D721Med (cell line): ENCODE measurements around the gene KRT82.
A peak's percentile ranks its signal among the peaks of the same experiment; 100 is the strongest.

Experiments
- DNase-seq: peaks from one replicate; pipeline ENCODE4 v3.0.0; 2011; ENCODE audit warnings: low spot score; ENCODE audit not compliant: insufficient read length
- FAIRE-seq: peaks from 2 replicates; lab custom pipeline; 2011; peaks lifted over from hg19 to GRCh38; lab: Jason Lieb, UNC
- TF ChIP-seq, protein P1 (sequence below): IDR thresholded peaks from 2 replicates; pipeline ENCODE4 v1.5.1; 2012; ENCODE audit warnings: mild to moderate bottlenecking, control low read depth; ENCODE audit not compliant: insufficient read depth; ENCODE audit errors: missing control alignments

The KRT82 gene

DNA sequence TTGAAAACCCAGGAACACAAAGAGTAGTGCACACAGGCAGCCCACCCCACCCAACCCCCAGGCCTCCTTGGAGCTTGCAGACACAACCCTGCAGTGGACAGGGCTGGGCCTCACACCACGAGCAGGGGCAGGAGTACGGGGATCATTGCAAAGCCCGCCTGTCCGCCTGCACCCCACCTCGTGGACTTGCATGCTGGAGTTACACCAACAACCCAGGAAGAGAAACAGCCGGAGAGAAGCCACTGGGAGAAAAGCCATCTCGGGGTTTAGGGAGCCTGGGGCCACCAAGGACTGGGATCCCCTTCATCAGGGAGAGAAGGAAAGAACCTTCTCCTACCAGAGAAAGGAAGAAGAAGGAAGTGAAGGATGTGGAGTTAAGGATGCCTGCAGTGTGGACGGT is 28.9 kb downstream of the KRT82 start:
- TF ChIP-seq, protein P1, sequence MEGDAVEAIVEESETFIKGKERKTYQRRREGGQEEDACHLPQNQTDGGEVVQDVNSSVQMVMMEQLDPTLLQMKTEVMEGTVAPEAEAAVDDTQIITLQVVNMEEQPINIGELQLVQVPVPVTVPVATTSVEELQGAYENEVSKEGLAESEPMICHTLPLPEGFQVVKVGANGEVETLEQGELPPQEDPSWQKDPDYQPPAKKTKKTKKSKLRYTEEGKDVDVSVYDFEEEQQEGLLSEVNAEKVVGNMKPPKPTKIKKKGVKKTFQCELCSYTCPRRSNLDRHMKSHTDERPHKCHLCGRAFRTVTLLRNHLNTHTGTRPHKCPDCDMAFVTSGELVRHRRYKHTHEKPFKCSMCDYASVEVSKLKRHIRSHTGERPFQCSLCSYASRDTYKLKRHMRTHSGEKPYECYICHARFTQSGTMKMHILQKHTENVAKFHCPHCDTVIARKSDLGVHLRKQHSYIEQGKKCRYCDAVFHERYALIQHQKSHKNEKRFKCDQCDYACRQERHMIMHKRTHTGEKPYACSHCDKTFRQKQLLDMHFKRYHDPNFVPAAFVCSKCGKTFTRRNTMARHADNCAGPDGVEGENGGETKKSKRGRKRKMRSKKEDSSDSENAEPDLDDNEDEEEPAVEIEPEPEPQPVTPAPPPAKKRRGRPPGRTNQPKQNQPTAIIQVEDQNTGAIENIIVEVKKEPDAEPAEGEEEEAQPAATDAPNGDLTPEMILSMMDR: no peak
- no peak for FAIRE-seq
- no peak for DNase-seq

GRCh38 chr12:52372216-52373154 is 33.6 kb downstream of the KRT82 start:
- no peak for FAIRE-seq
- TF ChIP-seq, protein P1: peak; percentile 77
- DNase-seq: no peak

DNA sequence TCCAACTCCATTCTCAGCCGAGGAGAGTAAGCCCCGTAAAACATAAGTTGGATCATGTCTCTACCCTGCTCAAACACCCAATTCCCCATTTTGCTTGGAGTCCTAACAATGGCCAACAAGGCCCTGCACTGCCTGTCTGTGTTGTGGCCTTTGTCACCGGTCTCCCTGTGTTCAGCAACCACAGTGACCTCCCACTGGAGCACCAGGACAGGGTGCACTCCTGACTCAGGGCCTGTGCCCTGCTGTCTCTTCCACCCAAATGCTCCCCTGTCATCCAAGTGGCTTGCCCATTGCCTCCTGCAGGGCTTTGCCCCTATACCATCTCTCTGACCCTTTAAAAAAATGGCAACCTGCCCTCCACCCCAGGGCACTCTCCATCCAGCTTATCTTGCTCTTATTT is 34.4 kb downstream of the KRT82 start:
- DNase-seq: no peak
- TF ChIP-seq, protein P1: no peak

GRCh38 chr12:52370926-52371608 is 35.1 kb downstream of the KRT82 start:
- no peak for FAIRE-seq
- no peak for DNase-seq
- TF ChIP-seq, protein P1: no peak

More for the DNA sequence above, 34.4 kb downstream of the KRT82 start:
- FAIRE-seq: no peak

DNA sequence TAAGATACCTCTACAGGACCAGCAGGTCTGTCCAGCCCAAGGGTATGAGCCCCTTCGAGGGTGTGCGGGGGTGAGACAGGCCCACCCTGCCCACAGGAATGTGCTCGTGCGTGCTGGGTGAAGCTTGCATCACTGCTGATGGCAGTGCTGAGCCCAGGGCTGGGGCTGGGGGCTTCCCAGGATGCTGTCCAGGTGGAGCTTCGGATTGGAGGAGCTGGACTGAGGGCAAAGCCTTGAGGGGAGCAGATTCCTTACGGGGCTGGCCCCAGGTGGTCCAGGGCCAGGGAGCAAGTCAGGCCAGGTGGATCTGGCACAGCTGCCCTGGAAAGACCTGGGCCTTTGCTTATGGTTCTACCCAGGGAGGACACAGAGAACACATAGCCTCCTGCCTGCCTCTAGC is 36.3 kb downstream of the KRT82 start:
- FAIRE-seq (no peak), DNase-seq (no peak)
- TF ChIP-seq, protein P1: no peak

DNA sequence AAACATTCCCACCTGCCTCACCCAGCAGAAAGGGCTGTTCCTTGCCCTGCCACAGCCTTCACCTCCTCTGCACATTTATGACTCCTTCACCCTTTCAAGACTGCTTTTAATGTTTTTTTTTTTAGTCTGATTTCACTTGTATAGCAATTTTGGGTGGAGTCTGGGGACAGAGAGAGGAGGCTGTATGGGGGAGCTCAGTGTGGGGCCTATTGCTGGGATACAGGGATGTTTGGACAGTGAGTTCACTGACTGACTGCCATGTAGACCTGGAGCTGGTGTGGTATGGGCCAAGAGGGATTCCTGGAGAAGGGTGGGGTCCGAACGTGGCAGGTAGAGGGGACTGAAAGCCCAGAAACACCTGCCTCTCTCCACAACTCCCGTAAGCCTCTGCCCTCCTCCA is 36.9 kb downstream of the KRT82 start:
- FAIRE-seq: no peak
- DNase-seq: no peak
- TF ChIP-seq, protein P1: no peak

DNA sequence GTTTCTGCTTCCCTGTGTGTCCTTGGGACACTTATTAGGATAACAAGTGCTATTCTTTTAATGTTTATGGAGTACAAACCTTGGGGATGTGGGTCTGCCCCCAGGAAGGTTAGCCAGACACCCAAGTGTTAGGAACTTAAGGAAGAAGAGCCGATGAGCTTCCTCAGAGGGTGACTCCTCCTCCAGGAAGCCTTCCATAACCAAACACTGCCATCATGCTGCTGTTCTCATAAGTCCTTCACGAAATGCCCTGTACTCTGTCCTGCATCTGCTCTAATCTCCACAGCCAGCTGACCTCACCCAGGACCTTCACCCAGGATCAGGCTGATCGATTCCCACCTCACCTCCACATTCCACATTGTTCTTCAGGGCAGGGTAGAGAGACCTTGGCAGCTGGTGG is 37.6 kb downstream of the KRT82 start:
- no peak for FAIRE-seq
- DNase-seq: no peak
- TF ChIP-seq, protein P1: no peak
